Measurements from ENCODE around the gene ACBD4.

DNA sequence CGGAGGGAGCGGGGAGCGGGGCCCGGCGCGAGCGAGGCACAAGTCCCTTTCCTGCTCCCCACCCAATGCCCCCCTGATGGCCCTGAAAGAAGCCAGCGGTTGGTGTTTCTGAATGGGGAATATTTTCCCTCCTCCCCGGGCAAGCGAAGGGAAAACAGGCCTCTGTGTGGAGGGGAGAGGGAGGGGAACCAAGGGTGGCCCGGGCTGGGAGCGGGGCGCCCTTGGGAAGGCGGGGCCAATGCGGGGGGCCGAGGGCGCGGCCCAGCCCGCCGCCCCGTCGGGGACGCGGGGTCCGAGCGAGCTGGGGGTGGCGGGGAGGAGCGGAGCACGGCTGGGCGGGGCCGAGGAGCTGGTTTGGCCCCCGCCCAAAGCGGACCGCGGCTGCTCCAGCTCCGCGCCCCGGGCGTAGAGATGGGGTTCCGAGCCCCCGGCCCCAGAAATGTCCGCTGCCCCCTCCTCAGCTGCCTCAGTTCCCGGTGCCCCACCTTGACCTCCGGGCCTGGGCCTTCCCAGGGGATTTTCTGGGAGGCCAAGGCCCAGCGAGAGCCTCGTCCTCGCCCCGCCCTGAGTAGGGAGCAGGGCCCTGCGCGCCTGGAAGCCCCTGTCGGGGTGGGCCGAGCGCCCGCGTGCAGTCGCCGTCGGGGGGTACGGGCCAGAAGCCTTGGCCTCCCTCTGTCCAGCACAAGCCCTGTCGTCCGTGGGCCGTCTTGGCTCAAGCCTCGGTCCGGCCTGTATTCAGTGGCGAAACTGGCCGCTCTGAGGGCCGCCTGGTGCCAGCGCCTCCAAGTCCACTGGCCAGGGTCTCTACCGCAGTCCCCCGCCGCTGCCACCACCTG, 8.9 kb downstream of the ACBD4 start:
- TF ChIP-seq, protein P1, sequence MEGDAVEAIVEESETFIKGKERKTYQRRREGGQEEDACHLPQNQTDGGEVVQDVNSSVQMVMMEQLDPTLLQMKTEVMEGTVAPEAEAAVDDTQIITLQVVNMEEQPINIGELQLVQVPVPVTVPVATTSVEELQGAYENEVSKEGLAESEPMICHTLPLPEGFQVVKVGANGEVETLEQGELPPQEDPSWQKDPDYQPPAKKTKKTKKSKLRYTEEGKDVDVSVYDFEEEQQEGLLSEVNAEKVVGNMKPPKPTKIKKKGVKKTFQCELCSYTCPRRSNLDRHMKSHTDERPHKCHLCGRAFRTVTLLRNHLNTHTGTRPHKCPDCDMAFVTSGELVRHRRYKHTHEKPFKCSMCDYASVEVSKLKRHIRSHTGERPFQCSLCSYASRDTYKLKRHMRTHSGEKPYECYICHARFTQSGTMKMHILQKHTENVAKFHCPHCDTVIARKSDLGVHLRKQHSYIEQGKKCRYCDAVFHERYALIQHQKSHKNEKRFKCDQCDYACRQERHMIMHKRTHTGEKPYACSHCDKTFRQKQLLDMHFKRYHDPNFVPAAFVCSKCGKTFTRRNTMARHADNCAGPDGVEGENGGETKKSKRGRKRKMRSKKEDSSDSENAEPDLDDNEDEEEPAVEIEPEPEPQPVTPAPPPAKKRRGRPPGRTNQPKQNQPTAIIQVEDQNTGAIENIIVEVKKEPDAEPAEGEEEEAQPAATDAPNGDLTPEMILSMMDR (IDR thresholded peaks at IDR 0.05): no peak
- no peak for TF ChIP-seq RFX5 (IDR thresholded peaks at IDR 0.05; ENCODE audit: low read length)

Measured in SK-N-SH (cell line).